ENCODE data around the gene FOXG1. TPM values are rescaled to one million over a fixed set of nuclear protein-coding genes. Genes with fewer than 3 reads are reported as not detected.

FOXG1 gene
- total RNA-seq, 4 donors from 2014 or later, result not detected

DNA sequence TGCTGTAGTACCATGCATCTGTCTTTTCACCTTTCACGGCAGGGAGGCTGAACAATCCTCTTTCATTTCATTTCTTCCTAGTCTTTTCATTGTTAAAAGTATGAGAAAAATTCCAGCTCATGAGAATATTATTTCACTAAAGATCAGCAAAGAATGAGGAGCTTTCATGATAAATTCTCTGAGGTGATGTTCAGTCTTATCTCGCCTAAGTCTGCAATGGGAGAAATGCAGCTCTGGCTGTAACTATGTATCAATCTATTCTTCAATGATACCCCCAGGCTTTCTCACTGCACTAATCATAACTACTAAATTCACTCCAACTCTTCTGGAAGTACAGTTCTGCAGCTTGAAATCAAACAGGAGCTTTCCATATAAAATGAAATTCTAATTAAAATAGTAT is 15.7 kb downstream of the FOXG1 start:
- H3K4me3 ChIP-seq (ENCODE audit: low read depth, poor library complexity, severe bottlenecking), result no peak overlapping the region
- WGBS, 2 donors, result 16 to 31% methylated on average over 2 of the region's 2 CpGs
- TF ChIP-seq POLR2A (IDR thresholded peaks at IDR 0.05) (no peak), CTCF (IDR thresholded peaks at IDR 0.05) (no peak)
- no peak for DNase-seq (ENCODE audit: low spot score in 2 of 2)
- intact Hi-C loops (cut with DNase I; ENCODE audit: low total_unique reads), result no loop called here

- TF ChIP-seq POLR2A (IDR thresholded peaks at IDR 0.05), result no peak
- no peak for TF ChIP-seq CTCF (IDR thresholded peaks at IDR 0.05)
- WGBS, 2 donors, result 8 to 12% methylated on average over 4 of the region's 4 CpGs
- H3K4me3 ChIP-seq (ENCODE audit: low read depth, poor library complexity, severe bottlenecking), result no peak overlapping the region
- intact Hi-C loops (cut with DNase I; ENCODE audit: low total_unique reads), result no loop called here
- DNase-seq (ENCODE audit: low spot score in 2 of 2), result no peak
These were observed 17.1 kb downstream of the FOXG1 start for GRCh38 chr14:28783664-28784063.

- WGBS, 2 donors, result 8% methylated on average over 16 of the region's 16 CpGs
- no peak overlapping the region for H3K4me3 ChIP-seq (ENCODE audit: low read depth, poor library complexity, severe bottlenecking)
These were observed 17.8 kb downstream of the FOXG1 start for GRCh38 chr14:28784096-28785048.

GRCh38 chr14:28785096-28785952 is 18.7 kb downstream of the FOXG1 start:
- no peak overlapping the region for H3K4me3 ChIP-seq (ENCODE audit: low read depth, poor library complexity, severe bottlenecking)
- TF ChIP-seq CTCF (IDR thresholded peaks at IDR 0.05) (no peak), POLR2A (IDR thresholded peaks at IDR 0.05) (no peak)
- intact Hi-C loops (cut with DNase I; ENCODE audit: low total_unique reads), result no loop called here
- 2 to 4% methylated on average over 56 to 60 of the region's 62 CpGs for WGBS, 2 donors
- no peak for DNase-seq (ENCODE audit: low spot score in 2 of 2)

More at GRCh38 chr14:28784096-28785048, 17.8 kb downstream of the FOXG1 start:
- no peak for DNase-seq (ENCODE audit: low spot score in 2 of 2)
- no peak for TF ChIP-seq POLR2A (IDR thresholded peaks at IDR 0.05)
- no peak for TF ChIP-seq CTCF (IDR thresholded peaks at IDR 0.05)
- intact Hi-C loops (cut with DNase I; ENCODE audit: low total_unique reads), result no loop called here

GRCh38 chr14:28807518-28807917 is 40.9 kb downstream of the FOXG1 start:
- H3K4me3 ChIP-seq (ENCODE audit: low read depth, poor library complexity, severe bottlenecking), result no peak overlapping the region
- WGBS, 2 donors, result 94 to 96% methylated on average over 1 of the region's 1 CpG
- no peak for DNase-seq (ENCODE audit: low spot score in 2 of 2)
- TF ChIP-seq CTCF (IDR thresholded peaks at IDR 0.05) (no peak), POLR2A (IDR thresholded peaks at IDR 0.05) (no peak)
- intact Hi-C loops (cut with DNase I; ENCODE audit: low total_unique reads), result no loop called here
